PC-9 (cell line): ENCODE measurements around the gene KCTD14. TPM values are rescaled to one million over a fixed set of nuclear protein-coding genes. Genes with fewer than 3 reads are reported as not detected.

Source experiments
- BruUV-seq: library from RNA; stranded (reverse); fragments of 400-500 nt; replicated peaks from 2 replicates; lab custom pipeline; 2021; lab: Mats Ljungman, UMichigan
- CTCF ChIA-PET: fragments of 300-600 bp; sonication (Branson Sonifier 250); formaldehyde crosslinking; loops from one replicate; lab custom pipeline; 2022; ENCODE audit warnings: antibody characterized with exemption; lab: Charles Lee
- POLR2A ChIA-PET: fragments of 300-600 bp; sonication (Branson Sonifier 250); formaldehyde crosslinking; loops from one replicate; lab custom pipeline; 2022; ENCODE audit warnings: antibody characterized with exemption; ENCODE audit not compliant: unreplicated experiment; lab: Charles Lee
- DNase-seq, 2 experiments: peaks; one replicate each; pipeline versions ENCODE4 v3.0.0 to v3.0.0-alpha.2; 2015 to 2022; ENCODE audit warnings: mixed read lengths in 1 of 2
- H2AFZ ChIP-seq: fragments of 200-600 bp; sonication (generic); 2 replicates; pipeline ENCODE4 v1.8.1; 2017; ENCODE audit warnings: antibody characterized with exemption
- H3F3A ChIP-seq: fragments of 200-600 bp; sonication (generic); 2 replicates; pipeline ENCODE4 v1.8.1; 2017; ENCODE audit warnings: antibody characterized with exemption, mild to moderate bottlenecking, low read depth; ENCODE audit not compliant: insufficient read depth
- H3K27ac ChIP-seq: fragments of 200-600 bp; sonication (generic); 2 replicates; pipeline ENCODE4 v1.6.1; 2016; ENCODE audit warnings: mixed run types
- H3K27me3 ChIP-seq: fragments of 200-600 bp; sonication (generic); 2 replicates; pipeline ENCODE4 v1.6.1; 2016; ENCODE audit warnings: low read depth, mixed run types; ENCODE audit not compliant: insufficient read depth
- H3K36me3 ChIP-seq: fragments of 200-600 bp; sonication (generic); 2 replicates; pipeline ENCODE4 v1.6.1; 2016; ENCODE audit warnings: low read depth, mixed run types
- H3K4me1 ChIP-seq: fragments of 200-600 bp; sonication (generic); replicated peaks from 2 replicates; pipeline ENCODE4 v1.6.1; 2016; ENCODE audit warnings: mixed run types; ENCODE audit not compliant: insufficient read depth
- H3K4me2 ChIP-seq: fragments of 200-600 bp; sonication (generic); 2 replicates; pipeline ENCODE4 v1.6.1; 2017; ENCODE audit warnings: mixed run types
- H3K4me3 ChIP-seq: fragments of 200-600 bp; sonication (generic); 2 replicates; pipeline ENCODE4 v1.6.1; 2016; ENCODE audit warnings: mixed run types
- H3K79me2 ChIP-seq: fragments of 200-600 bp; sonication (generic); 2 replicates; pipeline ENCODE4 v1.6.1; 2017; ENCODE audit warnings: low read depth, mixed run types
- H3K9me2 ChIP-seq: fragments of 200-600 bp; sonication (generic); 2 replicates; pipeline ENCODE4 v1.8.1; 2017; ENCODE audit warnings: mild to moderate bottlenecking; ENCODE audit not compliant: insufficient read depth
- H3K9me3 ChIP-seq: fragments of 200-600 bp; sonication (generic); 2 replicates; pipeline ENCODE4 v1.8.1; 2016; ENCODE audit warnings: low read depth; ENCODE audit not compliant: insufficient read depth
- H4K20me1 ChIP-seq: fragments of 200-600 bp; sonication (generic); 2 replicates; pipeline ENCODE4 v1.8.1; 2017; ENCODE audit not compliant: insufficient read depth
- EZH2 ChIP-seq: fragments of 200-600 bp; sonication (generic); IDR thresholded peaks from 2 replicates; pipeline ENCODE4 v1.8.0; 2017; ENCODE audit warnings: antibody characterized with exemption, low read depth
- intact Hi-C: fragments of 100-400 bp; cut with micrococcal nuclease; formaldehyde crosslinking; loops from one replicate; pipeline ENCODE4 v1.10.0; 2022; ENCODE audit not compliant: unreplicated experiment
- total RNA-seq: library from RNA; stranded (reverse); gene quantifications from 2 replicates; pipeline ENCODE4 v1.2.3, GENCODE V29; 2021
- TF ChIP-seq, protein P1 (sequence below): fragments of 200-600 bp; sonication (generic); conservative IDR thresholded peaks from 2 replicates; pipeline ENCODE4 v1.6.1; 2017; ENCODE audit warnings: mixed run types, antibody characterized with exemption, mild to moderate bottlenecking, moderate library complexity

The KCTD14 gene
- total RNA-seq, 1 experiment from 2014 or later = 21.3 TPM

DNA sequence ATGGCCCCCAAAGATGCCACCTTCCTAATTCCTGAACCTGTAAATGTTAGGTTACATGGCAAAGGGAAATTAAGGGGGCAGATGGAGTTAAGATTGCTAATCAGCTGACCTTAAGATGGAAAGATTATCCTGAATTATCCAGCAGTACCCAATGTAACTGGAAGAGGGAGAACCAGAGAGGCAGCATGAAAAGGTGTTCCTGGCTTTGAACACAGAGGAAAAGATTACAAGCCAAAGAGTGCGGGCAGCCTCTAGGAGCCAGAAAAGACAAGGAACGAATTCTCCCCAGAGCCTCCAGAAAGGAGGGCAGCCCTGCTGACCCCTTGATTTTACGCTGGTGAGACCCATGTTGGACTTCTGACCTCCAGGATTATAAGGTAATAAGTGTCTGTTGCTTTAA lies 25.5 kb upstream of the KCTD14 start:
- Histone ChIP-seq H3F3A (no peaks in the 10 kb centered on the region), H3K4me1 (peaks cover 16% of the 10 kb centered on the region), H3K9me3 (no peaks in the 10 kb centered on the region), H3K36me3 (no peaks in the 10 kb centered on the region), H3K4me2 (no peak overlapping the region), H2AFZ (no peak overlapping the region), H4K20me1 (no peaks in the 10 kb centered on the region), H3K9me2 (no peaks in the 10 kb centered on the region), H3K79me2 (no peaks in the 10 kb centered on the region), H3K4me3 (no peak overlapping the region), H3K27ac (no peak overlapping the region), H3K27me3 (no peaks in the 10 kb centered on the region)
- no peak for TF ChIP-seq EZH2
- TF ChIP-seq, protein P1, sequence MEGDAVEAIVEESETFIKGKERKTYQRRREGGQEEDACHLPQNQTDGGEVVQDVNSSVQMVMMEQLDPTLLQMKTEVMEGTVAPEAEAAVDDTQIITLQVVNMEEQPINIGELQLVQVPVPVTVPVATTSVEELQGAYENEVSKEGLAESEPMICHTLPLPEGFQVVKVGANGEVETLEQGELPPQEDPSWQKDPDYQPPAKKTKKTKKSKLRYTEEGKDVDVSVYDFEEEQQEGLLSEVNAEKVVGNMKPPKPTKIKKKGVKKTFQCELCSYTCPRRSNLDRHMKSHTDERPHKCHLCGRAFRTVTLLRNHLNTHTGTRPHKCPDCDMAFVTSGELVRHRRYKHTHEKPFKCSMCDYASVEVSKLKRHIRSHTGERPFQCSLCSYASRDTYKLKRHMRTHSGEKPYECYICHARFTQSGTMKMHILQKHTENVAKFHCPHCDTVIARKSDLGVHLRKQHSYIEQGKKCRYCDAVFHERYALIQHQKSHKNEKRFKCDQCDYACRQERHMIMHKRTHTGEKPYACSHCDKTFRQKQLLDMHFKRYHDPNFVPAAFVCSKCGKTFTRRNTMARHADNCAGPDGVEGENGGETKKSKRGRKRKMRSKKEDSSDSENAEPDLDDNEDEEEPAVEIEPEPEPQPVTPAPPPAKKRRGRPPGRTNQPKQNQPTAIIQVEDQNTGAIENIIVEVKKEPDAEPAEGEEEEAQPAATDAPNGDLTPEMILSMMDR = no peak
- POLR2A ChIA-PET = no interaction called here
- CTCF ChIA-PET = no interaction called here
- intact Hi-C loops = loop anchor here (5.0 to 10.0 kb wide), 2 partner anchors 366 to 514 kb away; partner anchors contain the start of gene GAB2
- DNase-seq = no peak
- BruUV-seq = no TSS peak

DNA sequence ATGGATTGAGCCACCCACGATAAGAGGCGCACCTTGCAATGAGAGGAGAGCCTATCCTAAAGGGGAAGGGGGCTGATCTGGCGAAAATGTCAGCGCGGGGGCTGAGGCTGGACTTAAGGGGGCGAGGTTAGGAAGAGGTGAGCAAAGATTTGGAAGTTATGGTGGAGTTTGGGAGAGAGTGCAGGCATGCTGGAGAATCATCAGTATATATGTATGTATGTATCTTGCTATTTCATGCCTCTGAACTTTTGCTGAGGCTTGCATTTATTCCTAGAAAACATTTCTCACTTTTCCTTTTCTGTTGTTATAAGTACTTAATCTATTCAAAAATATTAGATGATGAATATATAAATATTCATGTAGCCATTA lies 23.4 kb upstream of the KCTD14 start:
- H4K20me1 ChIP-seq = no peaks in the 10 kb centered on the region
- intact Hi-C loops = loop anchor here (1.0 to 10.0 kb wide), 5 partner anchors 46 to 516 kb away; partner anchors contain the start of genes GAB2, INTS4 and RSF1
- no peaks in the 10 kb centered on the region for H3K36me3 ChIP-seq
- ChIA-PET POLR2A (no interaction called here), CTCF (interaction anchor here (0.6 to 1.9 kb wide), 4 partner anchors 14 to 52 kb away, joined by 3 to 14 read pairs (median 3); partner anchors contain the start of gene INTS4)
- H3K27me3 ChIP-seq = no peaks in the 10 kb centered on the region
- no peaks in the 10 kb centered on the region for H3K9me3 ChIP-seq
- no peak for TF ChIP-seq EZH2
- TF ChIP-seq, protein P1 = peak; percentile 36
- no peak overlapping the region for H3K27ac ChIP-seq
- no TSS peak for BruUV-seq
- no peaks in the 10 kb centered on the region for H3K79me2 ChIP-seq
- no peaks in the 10 kb centered on the region for H3K9me2 ChIP-seq
- no peak for DNase-seq
- peak overlapping the region; percentile 36; the same call in 1 of the 2 replicates for H2AFZ ChIP-seq
- peaks cover 5% of the 10 kb centered on the region; the same call in 1 of the 2 replicates for H3F3A ChIP-seq
- H3K4me3 ChIP-seq = peak overlapping the region; percentile 1; the same call in 1 of the 2 replicates
- peaks cover 10% of the 10 kb centered on the region for H3K4me1 ChIP-seq
- H3K4me2 ChIP-seq = peak overlapping the region; percentile 71

DNA sequence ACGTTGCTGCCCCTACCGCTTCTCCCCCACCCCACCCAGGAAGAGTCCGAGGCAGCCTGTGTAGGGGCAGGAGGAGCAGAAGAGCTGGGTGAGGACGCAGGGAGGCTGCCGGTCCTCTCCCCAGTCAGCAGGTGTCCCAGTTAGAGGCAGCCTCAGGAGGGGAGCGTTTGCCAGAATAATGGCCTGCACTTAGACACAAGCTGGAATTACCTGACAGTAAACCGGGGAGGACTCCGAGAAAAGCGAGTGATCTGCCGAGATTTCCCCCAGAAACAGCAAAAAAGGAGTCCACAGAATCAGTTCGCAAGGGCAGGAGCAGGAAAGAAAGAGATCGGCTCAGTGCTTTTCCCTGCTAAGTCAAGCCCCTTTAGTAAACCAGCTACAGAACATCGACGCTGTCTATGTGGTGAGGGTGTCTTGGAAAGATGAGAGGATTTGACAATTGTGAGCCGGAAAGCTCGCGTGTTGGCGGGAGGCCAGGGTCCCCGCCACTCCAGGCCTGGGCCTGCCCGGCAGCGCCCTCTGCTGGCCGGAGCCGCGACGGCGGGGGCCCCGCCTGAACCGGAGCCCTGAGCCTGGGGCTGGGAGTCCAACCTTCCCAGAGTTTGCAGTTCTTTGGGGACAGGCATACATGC lies 22.9 kb upstream of the KCTD14 start:
- Histone ChIP-seq H3K4me3 (peak overlapping the region; percentile 37; the same call in 1 of the 2 replicates), H4K20me1 (no peaks in the 10 kb centered on the region), H3K4me1 (peaks cover 10% of the 10 kb centered on the region), H3K79me2 (no peaks in the 10 kb centered on the region), H3K4me2 (peak overlapping the region; percentile 71), H2AFZ (peak overlapping the region; percentile 76), H3K9me2 (no peaks in the 10 kb centered on the region), H3K9me3 (no peaks in the 10 kb centered on the region), H3K27ac (no peak overlapping the region), H3K27me3 (no peaks in the 10 kb centered on the region), H3F3A (peaks cover 8% of the 10 kb centered on the region; the same call in 1 of the 2 replicates), H3K36me3 (no peaks in the 10 kb centered on the region)
- POLR2A ChIA-PET = interaction anchor here (0.6 kb wide), 1 partner anchor 105 kb away, joined by 9 read pairs; no protein-coding TSS in a partner anchor
- TF ChIP-seq, protein P1 = peak; percentile 100
- TF ChIP-seq EZH2 = no peak
- BruUV-seq = no TSS peak
- intact Hi-C loops = loop anchor here (1.0 to 10.0 kb wide), 5 partner anchors 46 to 516 kb away; partner anchors contain the start of genes GAB2, INTS4 and RSF1
- CTCF ChIA-PET = interaction anchor here (0.5 to 1.9 kb wide), 7 partner anchors 13 to 444 kb away, joined by 3 to 14 read pairs (median 3); partner anchors contain the start of gene INTS4
- DNase-seq = peak; percentile 56 to 93
